GM18951 (cell line): ENCODE results near the gene ARRDC2.

Experiments
- POLR2A ChIP-seq: IDR thresholded peaks from 4 replicates; pipeline ENCODE4 v1.6.1; 2011; ENCODE audit warnings: mild to moderate bottlenecking; ENCODE audit not compliant: insufficient read length, insufficient read depth; ENCODE audit errors: extremely low read depth
- in situ Hi-C: fragments of 300-500 bp; cut with MboI; formaldehyde crosslinking; loops from one replicate; pipeline ENCODE4 v1.12.0; 2022; ENCODE audit warnings: low sequenced_read_pairs, mixed read lengths, inconsistent platforms; ENCODE audit not compliant: unreplicated experiment

Gene ARRDC2

GRCh38 chr19:18000480-18000914 lies 7.5 kb upstream of the ARRDC2 start:
- in situ Hi-C loops: loop anchor here (5.0 kb wide), 1 partner anchor 63 kb away; no protein-coding TSS in a partner anchor
- no peak for TF ChIP-seq POLR2A

GRCh38 chr19:18000915-18001776 lies 6.8 kb upstream of the ARRDC2 start:
- TF ChIP-seq POLR2A: peak; percentile 74
- in situ Hi-C loops: loop anchor here (5.0 kb wide), 1 partner anchor 64 kb away; no protein-coding TSS in a partner anchor

GRCh38 chr19:18001777-18002345 lies 6.1 kb upstream of the ARRDC2 start:
- in situ Hi-C loops: loop anchor here (5.0 kb wide), 1 partner anchor 65 kb away; no protein-coding TSS in a partner anchor
- TF ChIP-seq POLR2A: no peak

- in situ Hi-C loops: loop anchor here (5.0 kb wide), 1 partner anchor 65 kb away; no protein-coding TSS in a partner anchor
- no peak for TF ChIP-seq POLR2A
These were observed 5.6 kb upstream of the ARRDC2 start for GRCh38 chr19:18002347-18002850.

GRCh38 chr19:18005750-18006149 lies 2.2 kb upstream of the ARRDC2 start:
- in situ Hi-C loops: loop anchor here (5.0 kb wide), 1 partner anchor 52 kb away; no protein-coding TSS in a partner anchor

GRCh38 chr19:18007044-18007916 lies 690 bp upstream of the ARRDC2 start:
- in situ Hi-C loops: loop anchor here (5.0 kb wide), 1 partner anchor 50 kb away; no protein-coding TSS in a partner anchor
- no peak for TF ChIP-seq POLR2A

GRCh38 chr19:18008814-18009213 lies 844 bp downstream of the ARRDC2 start:
- in situ Hi-C loops: loop anchor here (5.0 kb wide), 1 partner anchor 48 kb away; no protein-coding TSS in a partner anchor
- no peak for TF ChIP-seq POLR2A

GRCh38 chr19:18009412-18010066 lies 1.6 kb downstream of the ARRDC2 start:
- in situ Hi-C loops: loop anchor here (5.0 kb wide), 1 partner anchor 48 kb away; no protein-coding TSS in a partner anchor

GRCh38 chr19:18010149-18010548 lies 2.2 kb downstream of the ARRDC2 start:
- TF ChIP-seq POLR2A: no peak
- in situ Hi-C loops: no loop called here

More at GRCh38 chr19:18009412-18010066, 1.6 kb downstream of the ARRDC2 start:
- no peak for TF ChIP-seq POLR2A

- in situ Hi-C loops: no loop called here
- no peak for TF ChIP-seq POLR2A
These were observed 5.5 kb downstream of the ARRDC2 start for GRCh38 chr19:18013210-18014111.

GRCh38 chr19:18014197-18014596 lies 6.2 kb downstream of the ARRDC2 start:
- TF ChIP-seq POLR2A: no peak
- in situ Hi-C loops: no loop called here
